ENCODE data around the gene METTL25B.

The METTL25B gene

GRCh38 chr1:156697481-156697880, 30.8 kb upstream of the METTL25B start:
- no peak for DNase-seq (ENCODE audit: low read depth, low spot score)
- Histone ChIP-seq H3K9ac (ENCODE audit: insufficient read length) (no peak overlapping the region), H3K4me3 (no peak overlapping the region), H3K36me3 (ENCODE audit: insufficient read depth, low read length) (no peaks in the 10 kb centered on the region), H3K27ac (no peak overlapping the region), H3K9me3 (ENCODE audit: low read depth, low read length) (no peaks in the 10 kb centered on the region)
- TF ChIP-seq POLR2AphosphoS5 (IDR thresholded peaks at IDR 0.05; ENCODE audit: borderline replicate concordance, low read depth, low read length): no peak
- TF ChIP-seq FOXP2 (optimal IDR thresholded peaks at IDR 0.05; ENCODE audit: control extremely low read depth, extremely low read length, insufficient read depth): no peak
- no peak for TF ChIP-seq EZH2 (IDR thresholded peaks at IDR 0.05)

GRCh38 chr1:156698995-156699394, 29.3 kb upstream of the METTL25B start:
- Histone ChIP-seq H3K4me3 (no peak overlapping the region), H3K9ac (ENCODE audit: insufficient read length) (no peak overlapping the region), H3K27ac (no peak overlapping the region), H3K9me3 (ENCODE audit: low read depth, low read length) (no peaks in the 10 kb centered on the region), H3K36me3 (ENCODE audit: insufficient read depth, low read length) (no peaks in the 10 kb centered on the region)
- no peak for TF ChIP-seq EZH2 (IDR thresholded peaks at IDR 0.05)
- TF ChIP-seq FOXP2 (optimal IDR thresholded peaks at IDR 0.05; ENCODE audit: control extremely low read depth, extremely low read length, insufficient read depth): no peak
- TF ChIP-seq POLR2AphosphoS5 (IDR thresholded peaks at IDR 0.05; ENCODE audit: borderline replicate concordance, low read depth, low read length): no peak
- DNase-seq (ENCODE audit: low read depth, low spot score): no peak

GRCh38 chr1:156700736-156701531, 27.3 kb upstream of the METTL25B start:
- DNase-seq (ENCODE audit: low read depth, low spot score): no peak
- Histone ChIP-seq H3K36me3 (ENCODE audit: insufficient read depth, low read length) (no peaks in the 10 kb centered on the region), H3K4me3 (no peak overlapping the region), H3K27ac (no peak overlapping the region), H3K9ac (ENCODE audit: insufficient read length) (no peak overlapping the region), H3K9me3 (ENCODE audit: low read depth, low read length) (no peaks in the 10 kb centered on the region)
- TF ChIP-seq FOXP2 (optimal IDR thresholded peaks at IDR 0.05; ENCODE audit: control extremely low read depth, extremely low read length, insufficient read depth): no peak
- TF ChIP-seq POLR2AphosphoS5 (IDR thresholded peaks at IDR 0.05; ENCODE audit: borderline replicate concordance, low read depth, low read length): no peak
- no peak for TF ChIP-seq EZH2 (IDR thresholded peaks at IDR 0.05)

- H3K4me3 ChIP-seq: no peak overlapping the region
- no peaks in the 10 kb centered on the region for H3K9me3 ChIP-seq (ENCODE audit: low read depth, low read length)
- no peaks in the 10 kb centered on the region for H3K36me3 ChIP-seq (ENCODE audit: insufficient read depth, low read length)
- H3K9ac ChIP-seq (ENCODE audit: insufficient read length): no peak overlapping the region
- H3K27ac ChIP-seq: no peak overlapping the region
- no peak for DNase-seq (ENCODE audit: low read depth, low spot score)
- no peak for TF ChIP-seq EZH2 (IDR thresholded peaks at IDR 0.05)
- no peak for TF ChIP-seq FOXP2 (optimal IDR thresholded peaks at IDR 0.05; ENCODE audit: control extremely low read depth, extremely low read length, insufficient read depth)
- TF ChIP-seq POLR2AphosphoS5 (IDR thresholded peaks at IDR 0.05; ENCODE audit: borderline replicate concordance, low read depth, low read length): no peak
Measured at GRCh38 chr1:156703336-156703735, 24.9 kb upstream of the METTL25B start.

- TF ChIP-seq EZH2 (IDR thresholded peaks at IDR 0.05): no peak
- no peak for TF ChIP-seq FOXP2 (optimal IDR thresholded peaks at IDR 0.05; ENCODE audit: control extremely low read depth, extremely low read length, insufficient read depth)
- TF ChIP-seq POLR2AphosphoS5 (IDR thresholded peaks at IDR 0.05; ENCODE audit: borderline replicate concordance, low read depth, low read length): no peak
- Histone ChIP-seq H3K4me3 (no peak overlapping the region), H3K9ac (ENCODE audit: insufficient read length) (no peak overlapping the region), H3K9me3 (ENCODE audit: low read depth, low read length) (no peaks in the 10 kb centered on the region), H3K27ac (no peak overlapping the region), H3K36me3 (ENCODE audit: insufficient read depth, low read length) (no peaks in the 10 kb centered on the region)
- no peak for DNase-seq (ENCODE audit: low read depth, low spot score)
Measured at GRCh38 chr1:156703741-156704140, 24.5 kb upstream of the METTL25B start.

- Histone ChIP-seq H3K9ac (ENCODE audit: insufficient read length) (no peak overlapping the region), H3K27ac (no peak overlapping the region), H3K36me3 (ENCODE audit: insufficient read depth, low read length) (no peaks in the 10 kb centered on the region), H3K9me3 (ENCODE audit: low read depth, low read length) (no peaks in the 10 kb centered on the region), H3K4me3 (no peak overlapping the region)
- DNase-seq (ENCODE audit: low read depth, low spot score): no peak
- no peak for TF ChIP-seq EZH2 (IDR thresholded peaks at IDR 0.05)
- no peak for TF ChIP-seq FOXP2 (optimal IDR thresholded peaks at IDR 0.05; ENCODE audit: control extremely low read depth, extremely low read length, insufficient read depth)
- TF ChIP-seq POLR2AphosphoS5 (IDR thresholded peaks at IDR 0.05; ENCODE audit: borderline replicate concordance, low read depth, low read length): no peak
Measured at GRCh38 chr1:156704166-156704711, 24.0 kb upstream of the METTL25B start.

GRCh38 chr1:156704930-156705320, 23.3 kb upstream of the METTL25B start:
- no peak for TF ChIP-seq POLR2AphosphoS5 (IDR thresholded peaks at IDR 0.05; ENCODE audit: borderline replicate concordance, low read depth, low read length)
- no peak for TF ChIP-seq EZH2 (IDR thresholded peaks at IDR 0.05)
- no peak for TF ChIP-seq FOXP2 (optimal IDR thresholded peaks at IDR 0.05; ENCODE audit: control extremely low read depth, extremely low read length, insufficient read depth)
- Histone ChIP-seq H3K4me3 (peak overlapping the region; percentile 71), H3K27ac (no peak overlapping the region), H3K36me3 (ENCODE audit: insufficient read depth, low read length) (no peaks in the 10 kb centered on the region), H3K9ac (ENCODE audit: insufficient read length) (no peak overlapping the region), H3K9me3 (ENCODE audit: low read depth, low read length) (no peaks in the 10 kb centered on the region)
- no peak for DNase-seq (ENCODE audit: low read depth, low spot score)

- Histone ChIP-seq H3K4me3 (peak within 1 kb of the TSS; percentile 71), H3K9me3 (ENCODE audit: low read depth, low read length) (no peaks in the 10 kb centered on the region), H3K27ac (no peak within 1 kb of the TSS), H3K9ac (ENCODE audit: insufficient read length) (no peak within 1 kb of the TSS), H3K36me3 (ENCODE audit: insufficient read depth, low read length) (no peaks in the 10 kb centered on the region)
- TF ChIP-seq FOXP2 (optimal IDR thresholded peaks at IDR 0.05; ENCODE audit: control extremely low read depth, extremely low read length, insufficient read depth) (no peak), POLR2AphosphoS5 (IDR thresholded peaks at IDR 0.05; ENCODE audit: borderline replicate concordance, low read depth, low read length) (no peak), EZH2 (IDR thresholded peaks at IDR 0.05) (no peak)
- DNase-seq (ENCODE audit: low read depth, low spot score): no peak
Measured at GRCh38 chr1:156705321-156705917, 22.9 kb upstream of the METTL25B start, which contains the start of gene CRABP2. Gene CRABP2, minus strand, starts transcription at chr1:156705583. Its CDS starts 137 bp downstream, at chr1:156705446.
